HepG2 (cell line): ENCODE results near the gene CIAO3. TPM values are rescaled to one million over a fixed set of nuclear protein-coding genes. Genes with fewer than 3 reads are reported as not detected.

Experiments
- ATAC-seq: fragments of 200-7000 bp; cut with Tn5 transposase; 3 replicates; pipeline ENCODE4 v1.9.1; 2020; ENCODE audit warnings: mild to moderate bottlenecking, moderate library complexity
- BruUV-seq: library from RNA; stranded (reverse); fragments of 400-500 nt; replicated peaks from 2 replicates; lab custom pipeline; 2021; lab: Mats Ljungman, UMichigan
- CTCF ChIA-PET: fragments of 300-600 bp; formaldehyde crosslinking; extraction: SDS; loops from one replicate; lab custom pipeline; 2021; ENCODE audit warnings: low total read pairs, inconsistent platforms, low intra/inter-chr PET ratio; lab: Yijun Ruan, JAX
- POLR2A ChIA-PET: fragments of 350-600 bp; sonication (Branson Sonifier 250); formaldehyde crosslinking; loops from one replicate; lab custom pipeline; 2020; ENCODE audit warnings: antibody characterized with exemption, inconsistent platforms; lab: Yijun Ruan, JAX
- DNase-seq: peaks from one replicate; pipeline ENCODE4 v3.0.0-alpha.2; 2015; ENCODE audit warnings: low spot score
- FAIRE-seq: peaks from 3 replicates; lab custom pipeline; 2011; peaks lifted over from hg19 to GRCh38; lab: Jason Lieb, UNC
- H2AFZ ChIP-seq: one replicate; pipeline ENCODE4 v1.6.1; 2011; ENCODE audit warnings: low read length, inconsistent platforms
- H3K27ac ChIP-seq: fragments of 300-600 bp; 3 replicates; pipeline ENCODE4 v1.8.0; 2011; ENCODE audit warnings: mixed run types, mild to moderate bottlenecking, mixed read lengths, low read length, inconsistent platforms; ENCODE audit not compliant: insufficient read depth; ENCODE audit errors: extremely low read length
- H3K27me3 ChIP-seq, 2 experiments: fragments of 200-600 bp in 1 of 2; 2 replicates in 1 of 2; 3 replicates in 1 of 2; pipeline versions ENCODE4 v1.6.0 to v1.8.0; 2011; ENCODE audit warnings: low read length in 2 of 2, mild to moderate bottlenecking in 2 of 2, moderate library complexity in 2 of 2, inconsistent platforms in 1 of 2; ENCODE audit not compliant: insufficient read depth in 2 of 2, control insufficient read depth in 1 of 2
- H3K36me3 ChIP-seq, 2 experiments: fragments of 200-600 bp in 1 of 2; replicated peaks in 1 of 2; 2 replicates in 1 of 2; 3 replicates in 1 of 2; pipeline versions ENCODE4 v1.5.1 to v1.8.0; 2011; ENCODE audit warnings: low read length in 2 of 2, inconsistent platforms in 1 of 2; ENCODE audit not compliant: insufficient read depth in 2 of 2, control insufficient read depth in 1 of 2
- H3K4me1 ChIP-seq: 2 replicates; pipeline ENCODE4 v1.5.1; 2012; ENCODE audit warnings: low read length, inconsistent platforms; ENCODE audit not compliant: insufficient read depth
- H3K4me2 ChIP-seq: 2 replicates; pipeline ENCODE4 v1.6.0; 2011; ENCODE audit warnings: low read depth, low read length, inconsistent platforms
- H3K4me3 ChIP-seq, 3 experiments: fragments of 200-600 bp in 1 of 3; sonication (generic), shearing (Covaris generic) in 1 of 3; replicated peaks in 1 of 3; 2 replicates each; pipeline ENCODE4 v1.5.1; 2011 to 2016; ENCODE audit warnings: low read length in 3 of 3, inconsistent platforms in 2 of 3, low read depth in 2 of 3, mild to moderate bottlenecking in 2 of 3, control low read depth in 1 of 3, mixed read lengths in 1 of 3; ENCODE audit not compliant: insufficient read depth in 1 of 3
- H3K79me2 ChIP-seq: one replicate; pipeline ENCODE4 v1.6.1; 2011; ENCODE audit warnings: low read length, inconsistent platforms; ENCODE audit not compliant: insufficient read depth
- H3K9ac ChIP-seq: 2 replicates; pipeline ENCODE4 v1.6.0; 2011; ENCODE audit warnings: mild to moderate bottlenecking, low read depth, low read length, inconsistent platforms; ENCODE audit not compliant: insufficient read depth
- H3K9me3 ChIP-seq: 2 replicates; pipeline ENCODE4 v1.5.1; 2012; ENCODE audit warnings: mild to moderate bottlenecking, low read length
- H4K20me1 ChIP-seq: 2 replicates; pipeline ENCODE4 v1.6.0; 2011; ENCODE audit warnings: inconsistent platforms, mild to moderate bottlenecking, low read length, moderate library complexity; ENCODE audit not compliant: insufficient read depth
- CEBPZ ChIP-seq: IDR thresholded peaks from 2 replicates; pipeline ENCODE4 v1.6.1; 2012; ENCODE audit warnings: low read length, improper control_type of control experiment
- MBNL3 ChIP-seq: fragments of 250-450 bp; sonication (Bioruptor Pico); conservative IDR thresholded peaks from 2 replicates; pipeline ENCODE4 v1.8.0; 2022; ENCODE audit warnings: mild to moderate bottlenecking, inconsistent platforms
- NAIF1 ChIP-seq: sonication (generic); formaldehyde crosslinking; IDR thresholded peaks from 2 replicates; pipeline ENCODE4 v1.5.0; 2020; ENCODE audit warnings: mild to moderate bottlenecking, missing genetic modification reagents, borderline replicate concordance
- ZHX1 ChIP-seq: sonication (generic); formaldehyde crosslinking; IDR thresholded peaks from 2 replicates; pipeline ENCODE4 v1.8.1; 2022; ENCODE audit warnings: low read depth, mild to moderate bottlenecking, missing genetic modification reagents
- ZNF550 ChIP-seq: sonication (generic); formaldehyde crosslinking; IDR thresholded peaks from 2 replicates; pipeline ENCODE4 v1.4.0; 2020; ENCODE audit warnings: mild to moderate bottlenecking, missing genetic modification reagents, borderline replicate concordance
- ZNF607 ChIP-seq: sonication (generic); formaldehyde crosslinking; IDR thresholded peaks from 2 replicates; pipeline ENCODE4 v1.5.1; 2020; ENCODE audit warnings: missing genetic modification reagents, mild to moderate bottlenecking, borderline replicate concordance
- ZNF629 ChIP-seq: sonication (generic); formaldehyde crosslinking; conservative IDR thresholded peaks from 2 replicates; pipeline ENCODE4 v1.5.0; 2020; ENCODE audit warnings: missing genetic modification reagents
- ZNF747 ChIP-seq: sonication (generic); formaldehyde crosslinking; IDR thresholded peaks from 2 replicates; pipeline ENCODE4 v1.8.1; 2023; ENCODE audit warnings: missing genetic modification reagents, mild to moderate bottlenecking, borderline replicate concordance
- WGBS: methylation state at CpG from one replicate; pipeline ENCODE4 v1.1.6; 2017; ENCODE audit warnings: low lambda C conversion rate; 5-methylcytosine and 5-hydroxymethylcytosine counted together
- in situ Hi-C: cut with HindIII; loops from 2 replicates; pipeline ENCODE4 v1.10.0; 2017; ENCODE audit warnings: low pct_unique_long_range_greater_than_20kb; ENCODE audit not compliant: extremely low pct_ligation_motif_present
- intact Hi-C: fragments of 100-400 bp; cut with micrococcal nuclease; formaldehyde crosslinking; loops from one replicate; pipeline ENCODE4 v1.10.0; 2022; ENCODE audit not compliant: unreplicated experiment
- polyA plus RNA-seq, 8 experiments: library from polyadenylated mRNA; depleted of rRNA in 3 of 8; stranded (reverse) in 7 of 8; unstranded in 1 of 8; fragments of >200 nt; fragmentation: Illumina TruSeq in 4 of 8; extraction: Trizol in 4 of 8; gene quantifications; 2 replicates each; pipeline versions ENCODE4 v1.2.1 to v1.2.3, GENCODE V29; 2011 to 2016; ENCODE audit warnings: low read depth in 4 of 8, missing spikeins in 1 of 8, mixed read lengths in 1 of 8; ENCODE audit not compliant: insufficient read depth in 1 of 8
- total RNA-seq, 5 experiments: library from RNA; depleted of rRNA; stranded (reverse); fragments of >200 nt; fragmentation: Illumina TruSeq; extraction: Trizol; gene quantifications; 2 replicates each; pipeline ENCODE4 v1.2.3, GENCODE V29; 2016; ENCODE audit warnings: low read depth in 1 of 5

The CIAO3 gene
- total and polyA plus RNA-seq, 2 of the 13 experiments (the other 11 are each of a cell fraction or from before 2014, with no cell fraction given), result 21.7 to 25.0 TPM

DNA sequence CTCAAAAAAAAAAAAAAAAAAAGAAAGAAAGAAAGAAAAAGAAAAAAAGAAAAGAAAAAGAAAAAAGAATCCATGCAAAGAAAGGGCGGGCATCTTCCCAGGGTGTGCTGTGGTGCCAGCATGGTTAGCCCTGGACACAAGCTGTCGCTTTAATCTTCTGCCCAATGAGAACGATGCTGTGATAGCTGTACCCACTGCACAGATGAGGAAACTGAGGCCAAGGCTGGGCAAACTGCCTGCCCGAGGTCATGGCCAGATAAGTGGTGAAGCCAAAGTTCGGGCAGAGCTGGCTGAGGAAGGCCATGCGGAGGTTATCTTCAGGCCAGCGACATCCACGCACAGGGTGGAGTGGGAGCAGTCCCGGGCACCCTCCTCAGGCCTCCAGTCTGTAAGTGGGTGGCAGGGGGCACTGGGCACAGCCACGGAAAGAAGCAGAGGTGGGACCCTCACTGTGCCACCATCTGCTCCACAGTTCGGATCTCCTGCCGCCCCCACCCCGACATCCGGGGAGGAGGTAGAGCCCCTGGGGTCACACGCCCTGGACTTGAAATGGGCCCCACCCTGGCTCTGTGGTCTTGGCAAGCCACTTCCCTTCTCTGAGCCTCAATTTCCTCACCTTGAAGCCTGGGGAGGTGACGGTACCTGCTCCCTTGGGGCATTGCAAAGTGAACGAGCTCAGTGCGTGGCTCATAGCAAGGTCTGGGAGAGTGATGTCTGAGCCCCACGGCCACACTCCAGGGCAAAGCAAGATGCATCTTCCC, 41.7 kb downstream of the CIAO3 start:
- BruUV-seq, result no TSS peak
- in situ Hi-C loops, result no loop called here
- DNase-seq, result no peak

DNA sequence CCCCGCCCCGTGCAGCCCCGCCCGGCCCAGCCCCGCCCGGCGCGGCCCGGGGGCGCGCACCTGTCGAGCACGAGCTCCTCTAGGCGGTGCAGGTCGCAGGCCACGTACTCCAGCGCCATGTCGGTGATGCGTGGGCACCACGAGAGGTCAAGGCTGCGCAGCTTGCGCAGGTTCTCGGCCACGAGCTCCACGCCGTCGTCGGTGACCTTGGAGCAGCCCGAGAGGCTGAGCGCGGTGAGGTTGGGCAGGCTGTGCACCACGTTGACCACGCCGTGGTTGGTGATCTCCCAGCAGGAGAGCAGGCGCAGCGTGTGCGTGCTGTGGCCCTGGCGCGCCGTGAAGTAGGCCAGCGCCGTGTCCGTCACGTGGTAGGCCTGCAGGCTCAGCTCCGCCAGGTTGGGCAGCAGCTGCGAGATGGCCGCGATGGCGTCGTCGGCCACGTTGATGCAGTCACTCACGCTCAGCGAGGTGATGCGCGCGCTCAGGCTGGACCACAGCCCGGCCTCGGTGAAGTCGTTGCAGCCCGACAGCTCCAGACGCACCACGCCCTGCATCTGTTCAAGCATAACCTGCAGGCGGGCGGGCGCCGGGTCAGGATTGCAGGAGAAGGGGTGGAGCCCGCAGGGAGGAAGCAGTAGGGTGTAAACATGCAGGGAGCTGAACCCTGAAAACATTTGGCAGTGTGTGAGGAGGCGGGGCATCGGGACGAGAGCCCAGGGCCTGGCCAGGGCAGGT, 45.3 kb downstream of the CIAO3 start:
- in situ Hi-C loops, result no loop called here
- 1% methylated on average over 17 of the region's 71 CpGs for WGBS
- intact Hi-C loops, result no loop called here
- Histone ChIP-seq H3K4me1 (peaks cover 12% of the 10 kb centered on the region), H3K27ac (no peak overlapping the region), H3K27me3 (peaks cover 15 to 45% of the 10 kb centered on the region in 2 experiments), H4K20me1 (no peaks in the 10 kb centered on the region), H3K9me3 (no peaks in the 10 kb centered on the region), H3K4me2 (peak overlapping the region; percentile 74), H2AFZ (no peak overlapping the region), H3K36me3 (no peaks in the 10 kb centered on the region), H3K4me3 (peak overlapping the region in 2 of 3 experiments; percentile 57 to 65; a peak in 3 of 6 replicates), H3K79me2 (no peaks in the 10 kb centered on the region), H3K9ac (no peak overlapping the region)
- ATAC-seq, result peak; percentile 31
- no peak for FAIRE-seq
- no peak for DNase-seq
- BruUV-seq, result no TSS peak
- ChIA-PET POLR2A (interaction anchor here (0.6 to 3.4 kb wide), 9 partner anchors 12 to 65 kb away, joined by 3 to 21 read pairs (median 4); partner anchors contain the start of genes ANTKMT, METRN, MSLN and RHBDL1), CTCF (no interaction called here)
- 0 out of 2 replicates have a peak, but pooled peaks have one; percentile 47 for TF ChIP-seq ZNF747 (CRISPR knock-in tag)
- no peak for TF ChIP-seq CEBPZ
- TF ChIP-seq ZNF550 (CRISPR knock-in tag), result no peak
- peak; percentile 53; the same call in 1 of the 2 replicates for TF ChIP-seq NAIF1 (CRISPR knock-in tag)
- TF ChIP-seq ZNF607 (CRISPR knock-in tag), result 0 out of 2 replicates have a peak, but pooled peaks have one; percentile 77
- TF ChIP-seq ZHX1 (CRISPR knock-in tag), result peak; percentile 88; the same call in 1 of the 2 replicates

More for the DNA sequence above, 41.7 kb downstream of the CIAO3 start:
- POLR2A ChIA-PET, result no interaction called here
- Histone ChIP-seq H3K9ac (no peak overlapping the region), H2AFZ (no peak overlapping the region), H3K4me2 (no peak overlapping the region), H3K4me3 (no peak overlapping the region), H3K36me3 (no peaks in the 10 kb centered on the region), H4K20me1 (peaks cover 3% of the 10 kb centered on the region; the same call in 1 of the 2 replicates), H3K9me3 (no peaks in the 10 kb centered on the region), H3K79me2 (no peaks in the 10 kb centered on the region), H3K27me3 (peaks cover 27 to 69% of the 10 kb centered on the region in 2 experiments), H3K4me1 (peaks cover 7% of the 10 kb centered on the region), H3K27ac (no peak overlapping the region)
- no peak for ATAC-seq
- 19% methylated on average over 3 of the region's 19 CpGs for WGBS
- TF ChIP-seq MBNL3 (CRISPR knock-in tag) (no peak), ZNF629 (CRISPR knock-in tag) (peak; percentile 85)
- intact Hi-C loops, result no loop called here
- no peak for FAIRE-seq
- CTCF ChIA-PET, result no interaction called here
